ENCODE data around the gene POMC.

DNA sequence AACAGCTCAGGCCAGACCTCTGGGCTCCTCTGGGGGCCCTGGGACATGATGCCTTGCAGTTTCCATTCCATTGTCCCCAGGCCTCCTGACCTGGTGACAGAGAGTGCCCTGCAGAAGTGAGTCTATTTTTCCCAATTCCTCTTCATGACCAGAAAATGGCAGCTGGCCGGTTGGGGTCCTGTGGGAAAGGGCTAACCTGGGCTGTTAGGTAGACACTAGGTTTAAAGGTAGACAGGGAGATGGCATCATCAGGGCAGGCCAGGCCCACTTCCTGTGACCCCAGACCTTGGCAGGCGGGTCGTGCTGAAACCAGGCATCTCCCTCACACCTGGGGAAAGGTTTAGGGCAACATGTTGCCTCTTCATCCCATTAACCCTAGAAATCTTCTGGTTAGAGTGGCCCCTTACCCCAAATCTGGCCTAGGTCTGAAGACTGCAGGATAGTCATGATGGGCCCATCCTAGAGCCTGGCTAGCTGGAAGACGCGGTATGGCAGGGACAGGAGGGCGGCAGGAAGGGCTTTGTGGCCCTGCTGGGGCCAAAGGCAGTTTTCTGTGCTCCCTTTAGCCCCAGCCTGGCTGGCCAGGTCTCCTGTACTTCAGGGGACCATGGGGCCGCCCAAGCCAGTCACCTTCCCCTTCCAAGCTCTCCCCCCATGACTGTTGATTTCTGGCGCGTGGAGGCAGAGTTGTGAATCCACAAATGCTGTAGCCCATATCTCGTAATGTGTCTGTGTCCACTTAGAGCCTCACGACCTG is 10.1 kb downstream of the POMC start:
- TF ChIP-seq, protein P1, sequence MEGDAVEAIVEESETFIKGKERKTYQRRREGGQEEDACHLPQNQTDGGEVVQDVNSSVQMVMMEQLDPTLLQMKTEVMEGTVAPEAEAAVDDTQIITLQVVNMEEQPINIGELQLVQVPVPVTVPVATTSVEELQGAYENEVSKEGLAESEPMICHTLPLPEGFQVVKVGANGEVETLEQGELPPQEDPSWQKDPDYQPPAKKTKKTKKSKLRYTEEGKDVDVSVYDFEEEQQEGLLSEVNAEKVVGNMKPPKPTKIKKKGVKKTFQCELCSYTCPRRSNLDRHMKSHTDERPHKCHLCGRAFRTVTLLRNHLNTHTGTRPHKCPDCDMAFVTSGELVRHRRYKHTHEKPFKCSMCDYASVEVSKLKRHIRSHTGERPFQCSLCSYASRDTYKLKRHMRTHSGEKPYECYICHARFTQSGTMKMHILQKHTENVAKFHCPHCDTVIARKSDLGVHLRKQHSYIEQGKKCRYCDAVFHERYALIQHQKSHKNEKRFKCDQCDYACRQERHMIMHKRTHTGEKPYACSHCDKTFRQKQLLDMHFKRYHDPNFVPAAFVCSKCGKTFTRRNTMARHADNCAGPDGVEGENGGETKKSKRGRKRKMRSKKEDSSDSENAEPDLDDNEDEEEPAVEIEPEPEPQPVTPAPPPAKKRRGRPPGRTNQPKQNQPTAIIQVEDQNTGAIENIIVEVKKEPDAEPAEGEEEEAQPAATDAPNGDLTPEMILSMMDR (IDR thresholded peaks at IDR 0.05; ENCODE audit: insufficient read depth, low read depth, low read length): no peak
- no peak for TF ChIP-seq EZH2 (IDR thresholded peaks at IDR 0.05; ENCODE audit: insufficient read depth, low read length)

Measured in astrocyte (in vitro differentiated cells and primary cell).